HepG2 (cell line): ENCODE data around the gene CCM2. TPM values are rescaled to one million over a fixed set of nuclear protein-coding genes. Genes with fewer than 3 reads are reported as not detected.

Experiments used
- ATAC-seq: fragments of 200-7000 bp; cut with Tn5 transposase; 3 replicates; pipeline ENCODE4 v1.9.1; 2020; ENCODE audit warnings: mild to moderate bottlenecking, moderate library complexity
- BruUV-seq: library from RNA; stranded (reverse); fragments of 400-500 nt; replicated peaks from 2 replicates; lab custom pipeline; 2021; lab: Mats Ljungman, UMichigan
- CTCF ChIA-PET: fragments of 300-600 bp; formaldehyde crosslinking; extraction: SDS; loops from one replicate; lab custom pipeline; 2021; ENCODE audit warnings: low total read pairs, inconsistent platforms, low intra/inter-chr PET ratio; lab: Yijun Ruan, JAX
- POLR2A ChIA-PET: fragments of 350-600 bp; sonication (Branson Sonifier 250); formaldehyde crosslinking; loops from one replicate; lab custom pipeline; 2020; ENCODE audit warnings: antibody characterized with exemption, inconsistent platforms; lab: Yijun Ruan, JAX
- DNase-seq: peaks from one replicate; pipeline ENCODE4 v3.0.0-alpha.2; 2015; ENCODE audit warnings: low spot score
- FAIRE-seq: peaks from 3 replicates; lab custom pipeline; 2011; peaks lifted over from hg19 to GRCh38; lab: Jason Lieb, UNC
- H2AFZ ChIP-seq: one replicate; pipeline ENCODE4 v1.6.1; 2011; ENCODE audit warnings: low read length, inconsistent platforms
- H3K27ac ChIP-seq: fragments of 300-600 bp; 3 replicates; pipeline ENCODE4 v1.8.0; 2011; ENCODE audit warnings: mixed run types, mild to moderate bottlenecking, mixed read lengths, low read length, inconsistent platforms; ENCODE audit not compliant: insufficient read depth; ENCODE audit errors: extremely low read length
- H3K27me3 ChIP-seq, 2 experiments: fragments of 200-600 bp in 1 of 2; 2 replicates in 1 of 2; 3 replicates in 1 of 2; pipeline versions ENCODE4 v1.6.0 to v1.8.0; 2011; ENCODE audit warnings: low read length in 2 of 2, mild to moderate bottlenecking in 2 of 2, moderate library complexity in 2 of 2, inconsistent platforms in 1 of 2; ENCODE audit not compliant: insufficient read depth in 2 of 2, control insufficient read depth in 1 of 2
- H3K36me3 ChIP-seq, 2 experiments: fragments of 200-600 bp in 1 of 2; replicated peaks in 1 of 2; 2 replicates in 1 of 2; 3 replicates in 1 of 2; pipeline versions ENCODE4 v1.5.1 to v1.8.0; 2011; ENCODE audit warnings: low read length in 2 of 2, inconsistent platforms in 1 of 2; ENCODE audit not compliant: insufficient read depth in 2 of 2, control insufficient read depth in 1 of 2
- H3K4me1 ChIP-seq: 2 replicates; pipeline ENCODE4 v1.5.1; 2012; ENCODE audit warnings: low read length, inconsistent platforms; ENCODE audit not compliant: insufficient read depth
- H3K4me2 ChIP-seq: 2 replicates; pipeline ENCODE4 v1.6.0; 2011; ENCODE audit warnings: low read depth, low read length, inconsistent platforms
- H3K4me3 ChIP-seq, 3 experiments: fragments of 200-600 bp in 1 of 3; sonication (generic), shearing (Covaris generic) in 1 of 3; replicated peaks in 1 of 3; 2 replicates each; pipeline ENCODE4 v1.5.1; 2011 to 2016; ENCODE audit warnings: low read length in 3 of 3, inconsistent platforms in 2 of 3, low read depth in 2 of 3, mild to moderate bottlenecking in 2 of 3, control low read depth in 1 of 3, mixed read lengths in 1 of 3; ENCODE audit not compliant: insufficient read depth in 1 of 3
- H3K79me2 ChIP-seq: one replicate; pipeline ENCODE4 v1.6.1; 2011; ENCODE audit warnings: low read length, inconsistent platforms; ENCODE audit not compliant: insufficient read depth
- H3K9ac ChIP-seq: 2 replicates; pipeline ENCODE4 v1.6.0; 2011; ENCODE audit warnings: mild to moderate bottlenecking, low read depth, low read length, inconsistent platforms; ENCODE audit not compliant: insufficient read depth
- H3K9me3 ChIP-seq: 2 replicates; pipeline ENCODE4 v1.5.1; 2012; ENCODE audit warnings: mild to moderate bottlenecking, low read length
- H4K20me1 ChIP-seq: 2 replicates; pipeline ENCODE4 v1.6.0; 2011; ENCODE audit warnings: inconsistent platforms, mild to moderate bottlenecking, low read length, moderate library complexity; ENCODE audit not compliant: insufficient read depth
- AHDC1 ChIP-seq: sonication (generic); formaldehyde crosslinking; IDR thresholded peaks from 2 replicates; pipeline ENCODE4 v1.5.1; 2020; ENCODE audit warnings: mild to moderate bottlenecking, missing genetic modification reagents, borderline replicate concordance
- MED8 ChIP-seq: sonication (generic); formaldehyde crosslinking; IDR thresholded peaks from 2 replicates; pipeline ENCODE4 v1.8.1; 2023; ENCODE audit warnings: mild to moderate bottlenecking, missing genetic modification reagents; ENCODE audit not compliant: insufficient replicate concordance
- MEIS1 ChIP-seq: sonication (generic); formaldehyde crosslinking; IDR thresholded peaks from 2 replicates; pipeline ENCODE4 v1.9.0; 2021; ENCODE audit warnings: mild to moderate bottlenecking, missing genetic modification reagents, moderate library complexity, borderline replicate concordance
- NCOR1 ChIP-seq: fragments of 200-600 bp; sonication (generic); IDR thresholded peaks from 2 replicates; pipeline ENCODE4 v1.7.0; 2017; ENCODE audit warnings: antibody characterized with exemption, low read length, borderline replicate concordance
- TP53 ChIP-seq: sonication (generic); formaldehyde crosslinking; conservative IDR thresholded peaks from 2 replicates; pipeline ENCODE4 v1.4.0; 2020; ENCODE audit warnings: missing genetic modification reagents
- ZC3H4 ChIP-seq: sonication (generic); formaldehyde crosslinking; IDR thresholded peaks from 2 replicates; pipeline ENCODE4 v1.4.0; 2020; ENCODE audit warnings: missing genetic modification reagents, borderline replicate concordance
- ZNF138 ChIP-seq: sonication (generic); formaldehyde crosslinking; IDR thresholded peaks from 2 replicates; pipeline ENCODE4 v1.5.0; 2020; ENCODE audit warnings: mild to moderate bottlenecking, low read depth, missing genetic modification reagents
- ZNF451 ChIP-seq: sonication (generic); formaldehyde crosslinking; IDR thresholded peaks from 2 replicates; pipeline ENCODE4 v1.5.0; 2020; ENCODE audit warnings: mild to moderate bottlenecking, missing genetic modification reagents
- ZNF652 ChIP-seq: IDR thresholded peaks from 2 replicates; pipeline ENCODE4 v1.6.1; 2016; ENCODE audit warnings: low read depth, borderline replicate concordance
- WGBS: methylation state at CpG from one replicate; pipeline ENCODE4 v1.1.6; 2017; ENCODE audit warnings: low lambda C conversion rate; 5-methylcytosine and 5-hydroxymethylcytosine counted together
- in situ Hi-C: cut with HindIII; loops from 2 replicates; pipeline ENCODE4 v1.10.0; 2017; ENCODE audit warnings: low pct_unique_long_range_greater_than_20kb; ENCODE audit not compliant: extremely low pct_ligation_motif_present
- intact Hi-C: fragments of 100-400 bp; cut with micrococcal nuclease; formaldehyde crosslinking; loops from one replicate; pipeline ENCODE4 v1.10.0; 2022; ENCODE audit not compliant: unreplicated experiment
- polyA plus RNA-seq, 8 experiments: library from polyadenylated mRNA; depleted of rRNA in 3 of 8; stranded (reverse) in 7 of 8; unstranded in 1 of 8; fragments of >200 nt; fragmentation: Illumina TruSeq in 4 of 8; extraction: Trizol in 4 of 8; gene quantifications; 2 replicates each; pipeline versions ENCODE4 v1.2.1 to v1.2.3, GENCODE V29; 2011 to 2016; ENCODE audit warnings: low read depth in 4 of 8, missing spikeins in 1 of 8, mixed read lengths in 1 of 8; ENCODE audit not compliant: insufficient read depth in 1 of 8
- total RNA-seq, 5 experiments: library from RNA; depleted of rRNA; stranded (reverse); fragments of >200 nt; fragmentation: Illumina TruSeq; extraction: Trizol; gene quantifications; 2 replicates each; pipeline ENCODE4 v1.2.3, GENCODE V29; 2016; ENCODE audit warnings: low read depth in 1 of 5

Gene CCM2
- total and polyA plus RNA-seq, 2 of the 13 experiments (the other 11 are each of a cell fraction or from before 2014, with no cell fraction given), result 13.7 to 15.8 TPM

GRCh38 chr7:44978511-44979366 lies 21.3 kb upstream of the CCM2 start, which contains the start of gene MYO1G:
Gene MYO1G, minus strand, starts transcription at chr7:44979015. Its CDS starts 54 bp downstream, at chr7:44978961.
- TF ChIP-seq NCOR1, result no peak
- Histone ChIP-seq H3K9me3 (no peaks in the 10 kb centered on the region), H3K27ac (no peak within 1 kb of the TSS), H2AFZ (no peak within 1 kb of the TSS), H3K9ac (no peak within 1 kb of the TSS), H3K4me1 (peaks cover 31% of the 10 kb centered on the region), H4K20me1 (no peaks in the 10 kb centered on the region), H3K27me3 (peaks cover 4 to 5% of the 10 kb centered on the region in 2 experiments; a peak in 2 of 5 replicates), H3K4me2 (peak within 1 kb of the TSS; percentile 24), H3K4me3 (no peak within 1 kb of the TSS), H3K36me3 (no peaks in the 10 kb centered on the region), H3K79me2 (no peaks in the 10 kb centered on the region)
- intact Hi-C loops, result no loop called here
- BruUV-seq, result no TSS peak
- no peak for ATAC-seq
- FAIRE-seq, result no peak
- no peak for DNase-seq
- ChIA-PET POLR2A (interaction anchor here (0.6 kb wide), 1 partner anchor 21 kb away, joined by 3 read pairs; no protein-coding TSS in a partner anchor), CTCF (no interaction called here)
- 26% methylated on average over 12 of the region's 24 CpGs for WGBS
- in situ Hi-C loops, result no loop called here

DNA sequence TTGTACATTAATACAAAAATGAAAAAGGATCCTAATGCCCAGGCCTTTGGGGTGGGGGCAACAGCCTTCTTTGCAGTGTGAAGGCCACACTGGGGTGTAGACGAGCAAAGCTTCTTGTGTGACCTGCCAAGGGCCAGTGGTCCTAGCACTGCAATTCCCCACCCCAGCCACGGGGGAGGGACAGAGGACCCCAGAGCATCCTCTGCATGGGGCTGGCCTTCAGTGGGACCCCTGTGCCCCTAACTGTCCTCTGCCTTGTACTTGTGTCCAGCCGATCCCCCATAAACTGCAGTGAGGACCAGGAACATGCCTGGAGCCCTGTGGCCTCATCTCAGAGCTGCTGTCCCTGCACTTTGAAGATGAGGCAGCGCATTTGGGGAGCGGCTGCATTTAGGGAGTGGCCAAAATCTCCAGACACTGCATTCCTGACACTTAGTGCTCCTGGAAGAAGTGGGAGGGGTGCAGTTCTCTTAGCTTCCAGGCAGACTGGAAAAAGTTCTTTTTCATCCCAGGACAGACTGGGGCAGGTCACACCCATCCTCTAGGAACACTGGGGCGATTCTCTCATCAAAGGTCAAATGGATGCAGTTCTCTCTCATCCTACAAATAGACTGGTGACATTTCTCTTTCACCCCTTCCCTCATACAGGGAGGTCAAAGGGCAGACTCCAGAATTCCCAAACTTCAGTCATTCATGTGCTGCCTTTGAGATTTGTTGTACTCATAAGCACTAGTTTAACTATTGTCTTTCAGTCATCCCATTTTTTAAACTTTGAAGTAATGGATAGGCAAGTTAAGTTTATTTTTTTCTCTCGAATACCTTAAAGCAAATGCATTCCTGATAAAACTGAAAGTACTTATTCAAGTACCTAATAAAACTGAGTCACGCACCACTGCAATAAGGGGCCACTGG lies 20.3 kb upstream of the CCM2 start:
- ChIA-PET CTCF (no interaction called here), POLR2A (no interaction called here)
- WGBS, result 36% methylated on average over 4 of the region's 8 CpGs
- H3K27ac ChIP-seq, result no peak overlapping the region
- no peaks in the 10 kb centered on the region for H4K20me1 ChIP-seq
- no peak for ATAC-seq
- no TSS peak for BruUV-seq
- no peak for FAIRE-seq
- in situ Hi-C loops (no loop called here), intact Hi-C loops (no loop called here)
- H3K79me2 ChIP-seq, result no peaks in the 10 kb centered on the region
- H3K27me3 ChIP-seq, result peaks cover 4 to 5% of the 10 kb centered on the region in 2 experiments; a peak in 2 of 5 replicates
- no peak for DNase-seq
- H3K4me2 ChIP-seq, result no peak overlapping the region
- no peak overlapping the region for H2AFZ ChIP-seq
- H3K36me3 ChIP-seq, result no peaks in the 10 kb centered on the region
- H3K4me3 ChIP-seq, result no peak overlapping the region
- H3K9me3 ChIP-seq, result no peaks in the 10 kb centered on the region
- no peak overlapping the region for H3K9ac ChIP-seq
- H3K4me1 ChIP-seq, result peaks cover 23% of the 10 kb centered on the region
- TF ChIP-seq TP53 (no peak), ZC3H4 (CRISPR knock-in tag) (no peak), MED8 (CRISPR knock-in tag) (no peak), ZNF652 (CRISPR knock-in tag) (no peak), MEIS1 (no peak), AHDC1 (no peak), ZNF451 (CRISPR knock-in tag) (no peak), ZNF138 (no peak)
